Stimulated activated CD4-positive, alpha-beta T cell treated with anti-CD3 and anti-CD28 coated beads, Interleukin-1b, Interleukin-23, amount 100 ng/mL, for 24 hours (primary cell): ENCODE measurements around the gene CTF1.
"Not testable (repeated sequence)": the region's sequence is repeated elsewhere in the genome, so short reads cannot be mapped to it uniquely, and the experiment has no call there.

Experiments used
- DNase-seq, 4 experiments: peaks; one replicate each; pipeline ENCODE4 v3.0.0-alpha.2; 2020; ENCODE audit warnings: low read depth in 4 of 4, low spot score in 1 of 4

CTF1 gene

DNA sequence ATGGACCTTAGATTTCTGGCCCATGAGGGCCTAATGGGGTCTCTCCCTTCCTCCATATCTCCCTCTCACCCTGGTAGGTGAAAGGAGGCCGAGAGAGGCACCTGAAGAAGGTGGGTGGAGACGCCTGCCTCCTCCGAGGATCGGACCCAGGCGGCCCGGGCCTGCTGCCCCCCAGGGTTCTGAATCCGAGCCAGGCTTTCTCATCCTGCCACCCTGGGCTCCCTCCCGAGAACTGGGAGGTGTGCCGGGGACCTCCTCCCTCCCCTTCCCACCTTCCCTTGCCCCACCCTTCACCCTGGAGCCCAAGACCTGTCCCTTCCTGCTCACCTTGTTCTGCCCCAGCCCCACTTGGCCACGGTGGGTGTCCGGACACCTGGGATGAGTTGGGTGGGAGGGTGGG lies 32.0 kb downstream of the CTF1 start:
- DNase-seq: no peak

DNA sequence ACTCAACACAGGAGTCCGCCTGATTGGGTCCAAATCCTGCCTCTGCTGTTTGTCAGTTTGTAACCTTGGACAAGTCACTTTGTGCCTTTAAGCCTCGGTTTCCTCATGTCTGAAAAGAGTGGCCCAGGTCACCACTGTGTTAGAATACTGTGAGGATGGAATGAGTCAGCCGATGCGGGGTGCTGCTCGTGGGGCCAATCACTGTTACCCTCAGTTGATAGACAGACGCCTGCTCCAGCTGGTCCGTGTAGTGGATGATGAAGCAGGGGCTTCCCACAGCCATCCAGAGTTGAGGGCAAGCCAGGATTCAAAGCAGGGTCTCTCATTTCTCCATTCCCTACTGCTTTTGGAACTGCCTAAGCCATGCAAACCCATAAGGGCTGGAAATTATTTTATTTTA lies 32.8 kb downstream of the CTF1 start:
- DNase-seq: no peak

DNA sequence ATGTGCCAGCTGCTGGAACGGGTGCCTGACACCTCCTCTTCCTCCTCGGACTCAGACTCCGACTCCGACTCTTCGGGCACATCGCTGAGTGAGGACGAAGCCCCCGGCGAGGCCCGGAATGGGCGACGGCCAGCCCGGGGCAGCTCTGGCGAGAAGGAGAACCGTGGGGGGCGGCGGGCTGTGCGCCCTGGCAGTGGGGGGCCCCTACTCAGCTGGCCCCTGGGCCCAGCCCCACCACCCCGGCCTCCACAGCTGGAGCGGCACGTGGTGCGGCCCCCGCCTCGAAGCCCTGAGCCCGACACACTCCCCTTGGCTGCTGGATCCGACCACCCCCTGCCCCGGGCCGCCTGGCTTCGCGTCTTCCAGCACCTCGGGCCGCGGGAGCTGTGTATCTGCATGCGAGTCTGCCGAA lies 33.8 kb downstream of the CTF1 start:
- no peak for DNase-seq

DNA sequence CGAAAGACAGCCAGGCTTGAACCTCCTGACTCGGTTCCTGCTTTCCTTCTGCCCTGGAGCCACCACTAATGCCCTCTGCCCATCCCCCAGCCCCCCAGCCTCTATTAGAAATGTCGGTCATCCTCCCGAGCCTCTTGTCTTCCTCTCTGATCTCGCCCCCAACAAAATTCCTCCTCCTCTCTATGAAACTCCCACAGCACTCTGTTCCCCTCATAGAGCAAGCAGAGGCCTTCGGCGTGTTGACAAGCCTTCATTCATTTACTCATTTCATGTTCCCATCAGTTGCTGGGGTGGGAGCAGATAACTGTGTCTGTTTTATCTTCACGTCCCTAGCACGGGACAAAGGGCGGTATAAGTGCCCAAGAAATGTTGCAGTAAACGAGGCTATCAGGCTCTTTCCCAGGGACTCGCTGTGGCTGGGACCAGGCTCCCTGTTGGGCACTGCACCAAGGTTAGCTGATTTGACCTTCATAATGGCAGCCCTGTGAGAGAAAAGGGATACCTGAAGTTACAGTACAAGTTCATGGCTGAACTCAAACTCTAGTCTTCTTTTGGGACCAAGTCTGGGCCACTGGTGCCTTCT lies 34.7 kb downstream of the CTF1 start:
- DNase-seq: no peak

DNA sequence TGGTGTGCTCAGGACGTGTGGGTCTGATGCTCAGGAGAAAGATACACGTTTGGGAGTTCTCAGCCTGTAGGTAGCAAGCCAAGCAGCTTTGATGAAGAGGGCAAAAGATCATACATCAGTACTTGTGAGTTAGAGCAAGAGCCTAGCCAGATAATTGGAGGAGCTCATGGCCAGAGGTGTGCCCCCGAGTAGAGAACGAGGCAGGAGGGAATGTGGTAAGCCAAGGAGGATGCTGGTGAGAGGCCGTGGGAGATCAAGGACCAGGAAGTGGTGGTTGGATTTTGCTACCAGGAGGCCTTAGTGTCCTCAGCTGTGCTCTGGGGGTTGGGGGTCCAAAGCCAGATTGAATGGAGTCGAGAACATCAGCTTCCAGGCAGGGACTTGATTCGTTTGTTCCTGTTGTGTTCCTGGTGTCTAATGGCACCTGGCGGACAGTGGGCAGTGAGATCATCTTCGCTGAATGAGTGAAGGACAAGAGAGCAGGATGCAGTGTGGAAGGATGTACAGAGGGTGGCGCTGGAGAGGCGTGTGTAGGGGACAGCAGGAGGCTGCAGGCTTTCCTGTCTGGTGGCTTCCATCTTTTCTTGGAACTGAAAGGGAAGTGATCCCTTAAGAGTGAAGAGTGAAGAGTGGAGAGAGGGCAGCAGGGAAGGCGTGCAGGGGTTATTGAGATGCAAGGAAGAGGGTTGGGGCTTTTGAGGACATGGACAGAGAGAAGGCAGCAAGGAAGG lies 38.6 kb downstream of the CTF1 start:
- no peak for DNase-seq

DNA sequence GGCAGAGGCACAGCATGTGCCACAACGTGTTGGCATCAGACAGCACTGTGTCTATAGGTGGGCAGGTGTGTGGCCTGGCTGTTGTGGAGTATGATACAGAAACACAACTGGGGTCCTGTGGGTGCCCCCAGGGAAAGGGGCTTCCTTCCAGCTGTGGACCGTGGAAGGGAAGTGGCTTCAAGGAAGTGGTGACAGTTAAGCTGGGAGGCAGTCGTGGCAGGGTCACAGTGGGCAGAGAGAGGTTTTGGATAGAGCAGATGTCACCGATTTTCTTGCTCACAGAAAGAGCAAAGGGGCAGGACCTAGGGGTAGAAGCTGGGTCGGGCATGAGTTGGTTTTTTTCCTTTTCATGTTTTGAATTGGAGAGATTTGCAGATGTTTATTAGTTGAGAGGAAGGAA lies 41.3 kb downstream of the CTF1 start:
- DNase-seq: no peak

DNA sequence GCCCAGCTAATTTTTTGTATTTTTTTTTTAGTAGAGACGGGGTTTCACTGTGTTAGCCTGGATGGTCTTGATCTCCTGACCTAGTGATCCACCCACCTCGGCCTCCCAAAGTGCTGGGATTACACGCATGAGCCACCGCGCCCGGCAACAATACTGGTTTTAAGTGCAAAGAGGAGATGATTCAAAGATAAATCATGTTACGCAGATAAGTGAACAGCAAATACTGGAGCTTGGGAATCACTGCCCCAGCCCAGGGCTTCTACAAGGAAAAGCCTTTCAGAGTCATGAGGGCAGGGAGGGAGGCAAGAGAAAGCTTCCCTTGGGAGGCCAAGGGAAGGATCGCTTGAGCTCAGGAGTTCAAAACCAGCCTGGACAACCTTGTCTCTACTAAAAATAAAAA lies 43.2 kb downstream of the CTF1 start:
- DNase-seq: not testable (repeated sequence)

DNA sequence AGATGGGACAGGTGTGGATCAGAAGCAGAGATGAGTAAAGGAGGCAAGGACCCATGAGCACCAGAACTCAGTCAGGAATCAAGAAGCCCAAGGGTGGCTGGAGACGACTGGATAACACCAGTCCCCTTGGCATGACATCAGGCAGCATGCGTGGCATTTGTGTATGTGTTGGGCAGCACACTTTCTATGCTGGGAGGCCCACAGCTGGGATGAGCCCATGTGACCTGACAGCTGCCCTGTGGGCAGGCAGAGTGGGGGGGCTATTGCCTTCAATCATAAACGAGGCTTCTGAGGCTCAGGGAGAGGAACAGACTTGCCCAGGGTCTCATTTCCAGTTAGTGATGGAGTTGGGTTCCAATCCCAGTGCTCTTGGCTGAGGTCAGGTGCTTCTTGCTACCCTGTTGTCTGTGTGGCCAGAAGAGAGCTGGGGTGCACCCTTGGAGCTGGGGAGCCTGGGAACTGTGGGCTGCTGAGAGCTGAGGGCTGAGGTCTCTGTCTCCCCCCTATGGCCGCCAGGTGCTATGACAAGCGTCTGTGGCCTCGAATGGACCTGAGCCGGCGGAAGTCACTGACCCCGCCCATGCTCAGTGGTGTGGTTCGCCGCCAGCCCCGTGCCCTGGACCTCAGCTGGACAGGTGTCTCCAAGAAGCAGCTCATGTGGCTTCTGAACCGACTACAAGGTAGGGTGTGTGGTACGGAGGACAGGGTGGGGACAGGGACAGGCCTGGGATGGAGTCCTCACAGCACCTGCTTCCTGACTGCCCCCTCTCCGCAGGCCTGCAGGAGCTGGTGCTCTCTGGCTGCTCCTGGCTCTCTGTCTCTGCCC lies 45.4 kb downstream of the CTF1 start:
- peak in 2 of 4 experiments; percentile 39 to 46 for DNase-seq

DNA sequence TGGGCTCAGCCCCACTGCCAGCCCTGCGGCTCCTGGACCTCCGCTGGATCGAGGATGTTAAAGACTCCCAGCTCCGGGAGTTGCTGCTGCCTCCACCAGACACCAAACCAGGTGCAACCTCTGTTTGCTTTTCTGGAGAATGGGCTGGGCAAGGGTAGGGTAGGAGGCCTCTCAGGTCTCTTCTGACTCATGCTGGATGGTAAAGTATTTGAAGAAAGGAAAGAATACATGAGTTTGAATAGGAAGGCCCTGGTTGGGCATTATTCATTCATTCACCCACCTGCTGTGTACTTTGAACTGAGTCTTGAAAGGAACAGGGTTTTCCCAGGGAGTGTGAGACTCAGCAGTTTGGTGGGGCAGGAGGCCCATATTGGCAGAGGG lies 46.0 kb downstream of the CTF1 start:
- DNase-seq: no peak

DNA sequence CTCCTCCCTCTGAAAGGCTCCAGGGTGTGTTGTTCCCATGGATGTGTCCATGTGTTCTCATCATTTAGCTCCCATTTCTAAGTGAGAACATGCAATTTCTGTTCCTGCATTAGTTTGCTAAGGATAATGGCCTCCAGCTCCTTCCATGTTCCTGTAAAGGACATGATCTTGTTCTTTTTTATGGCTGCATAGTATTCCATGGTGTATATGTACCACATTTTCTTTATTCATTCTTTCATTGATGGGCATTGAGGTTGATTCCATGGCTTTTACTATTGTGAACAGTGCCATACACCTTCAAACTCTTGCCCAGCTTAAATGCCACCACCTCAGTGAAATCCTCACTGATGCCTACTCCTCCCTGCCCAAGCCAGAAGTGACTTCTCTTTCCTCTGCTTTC lies 47.9 kb downstream of the CTF1 start:
- no peak for DNase-seq

DNA sequence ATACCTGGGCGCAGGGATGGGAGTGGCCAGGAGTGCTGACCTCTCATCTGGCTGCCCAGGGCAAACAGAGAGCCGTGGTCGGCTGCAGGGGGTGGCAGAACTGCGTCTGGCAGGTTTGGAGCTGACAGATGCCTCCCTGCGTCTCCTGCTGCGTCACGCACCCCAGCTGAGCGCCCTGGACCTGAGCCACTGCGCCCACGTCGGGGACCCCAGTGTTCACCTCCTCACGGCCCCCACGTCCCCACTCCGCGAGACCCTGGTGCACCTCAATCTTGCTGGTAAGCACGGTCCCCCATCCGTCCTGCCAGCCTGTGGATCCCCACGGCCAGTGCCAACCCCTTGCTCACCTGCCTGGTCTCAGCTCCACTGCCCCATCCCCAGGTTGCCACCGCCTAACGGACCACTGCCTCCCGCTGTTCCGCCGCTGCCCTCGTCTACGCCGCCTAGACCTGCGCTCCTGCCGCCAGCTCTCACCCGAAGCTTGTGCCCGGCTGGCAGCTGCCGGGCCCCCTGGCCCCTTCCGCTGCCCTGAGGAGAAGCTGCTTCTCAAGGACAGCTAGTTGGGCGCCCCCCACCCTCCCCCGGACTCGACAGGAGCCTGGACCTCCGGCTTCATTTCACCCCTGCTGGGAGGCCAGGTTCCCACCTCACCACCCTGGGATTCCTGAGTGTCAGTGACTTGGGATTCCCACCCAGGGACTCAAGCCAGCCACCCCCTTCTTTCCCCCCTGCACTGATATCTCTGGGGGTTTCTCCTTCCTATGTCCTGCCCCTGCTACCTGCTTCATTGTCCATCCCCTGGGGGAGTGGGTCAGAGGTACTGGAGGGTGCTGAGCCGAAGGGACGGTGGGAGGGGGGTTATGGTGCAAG lies 50.5 kb downstream of the CTF1 start:
- no peak for DNase-seq

DNA sequence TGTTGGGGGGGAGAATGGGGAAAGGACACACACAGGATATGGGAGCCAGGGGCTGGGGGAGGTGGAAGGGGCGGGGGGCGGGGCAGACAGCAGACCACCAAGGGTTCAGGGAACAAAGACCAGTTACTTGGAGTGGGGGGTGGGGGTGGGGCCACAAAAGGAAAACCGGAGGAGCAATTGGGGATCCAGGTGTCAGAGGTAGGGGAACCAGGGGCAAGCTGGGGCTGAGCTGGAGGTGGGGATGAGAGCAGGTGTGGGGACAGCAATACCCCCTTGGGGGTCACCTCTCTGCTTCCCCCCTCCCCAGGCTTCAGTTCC lies 51.1 kb downstream of the CTF1 start:
- DNase-seq: no peak

DNA sequence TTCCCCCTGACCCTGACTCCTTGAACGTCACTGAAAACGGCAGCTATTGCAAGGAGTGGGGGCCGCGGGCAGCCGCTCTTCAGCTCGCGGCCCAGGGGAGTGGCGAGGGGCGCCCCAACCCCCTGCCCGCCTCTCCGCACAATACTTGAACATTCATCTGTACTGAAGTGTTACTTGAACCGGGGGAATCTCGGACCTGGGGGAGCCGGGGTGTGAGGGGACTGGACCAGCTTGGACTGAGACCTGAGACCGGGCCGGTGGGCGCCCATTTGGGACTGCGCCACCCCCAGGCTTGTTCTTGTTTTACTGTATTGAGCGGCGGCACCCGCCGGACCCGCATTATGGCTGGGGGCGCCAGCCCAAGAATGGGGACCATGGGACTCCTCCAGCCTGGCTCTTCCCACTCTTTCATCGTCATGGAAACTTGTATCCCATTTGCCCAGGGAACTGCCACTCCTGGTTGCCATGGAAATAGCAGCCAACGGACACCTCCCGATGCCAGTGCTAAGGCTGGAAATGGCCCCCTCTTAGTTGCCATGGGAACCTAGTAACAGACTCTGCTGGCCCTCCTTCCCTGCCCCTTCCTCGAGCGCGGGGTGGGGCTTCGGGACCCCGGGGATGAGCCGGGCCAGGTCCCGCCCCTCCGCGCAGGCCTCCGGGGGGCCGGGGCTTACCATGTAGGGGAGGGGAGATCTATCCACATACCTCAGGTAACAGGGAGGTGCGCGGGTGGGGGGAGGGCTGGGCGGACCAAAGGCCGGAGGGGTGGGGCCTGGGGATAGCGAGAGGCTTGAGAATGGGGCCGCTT lies 51.6 kb downstream of the CTF1 start:
- no peak for DNase-seq

DNA sequence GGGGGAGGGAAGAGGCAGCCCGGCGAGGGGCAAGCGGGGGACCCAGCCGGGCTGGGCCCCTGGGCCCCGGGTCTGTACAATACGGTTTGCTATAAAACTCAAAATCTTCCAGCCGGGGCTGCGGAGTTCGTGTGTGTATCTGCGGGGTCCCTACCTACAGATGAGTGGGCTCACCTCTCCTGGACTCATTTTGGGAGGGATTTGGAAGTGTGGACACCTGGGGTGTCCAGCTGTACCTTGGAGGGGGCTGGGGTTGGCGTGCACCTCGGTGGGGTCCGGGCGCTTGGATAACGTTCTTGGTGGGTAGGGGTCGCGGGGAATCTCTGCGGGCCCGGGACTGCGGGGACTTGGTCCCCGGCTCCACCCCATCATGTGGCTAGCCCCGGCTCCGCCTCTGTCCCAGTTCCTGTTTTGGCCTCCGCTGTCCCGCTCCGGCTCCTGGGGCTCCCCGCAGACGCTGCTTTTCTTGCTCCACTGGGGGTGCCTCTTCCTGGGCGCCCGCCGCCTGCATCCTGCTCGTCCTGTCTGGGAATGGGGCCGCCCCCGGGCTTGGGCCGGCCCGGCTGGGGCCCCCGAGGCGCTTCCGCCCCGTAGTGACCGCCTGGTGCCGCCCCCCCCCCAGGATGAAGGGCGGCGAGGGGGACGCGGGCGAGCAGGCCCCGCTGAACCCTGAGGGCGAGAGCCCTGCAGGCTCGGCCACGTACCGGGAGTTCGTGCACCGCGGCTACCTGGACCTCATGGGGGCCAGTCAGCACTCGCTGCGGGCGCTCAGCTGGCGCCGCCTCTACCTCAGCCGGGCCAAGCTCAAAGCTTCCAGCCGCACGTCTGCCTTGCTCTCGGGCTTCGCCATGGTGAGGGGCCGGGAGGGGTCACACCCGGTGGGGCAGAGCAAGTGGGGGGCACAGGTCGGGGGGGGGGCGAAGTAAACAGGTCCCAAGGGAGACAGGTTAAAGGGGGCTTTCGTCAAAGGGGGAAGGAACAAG lies 52.5 kb downstream of the CTF1 start, which contains the start of gene ORAI3:
Gene ORAI3 (plus strand): TSS at position 402 of the 983 bp plus-strand sequence. CDS start 222 bp downstream, at position 624.
- no peak for DNase-seq

DNA sequence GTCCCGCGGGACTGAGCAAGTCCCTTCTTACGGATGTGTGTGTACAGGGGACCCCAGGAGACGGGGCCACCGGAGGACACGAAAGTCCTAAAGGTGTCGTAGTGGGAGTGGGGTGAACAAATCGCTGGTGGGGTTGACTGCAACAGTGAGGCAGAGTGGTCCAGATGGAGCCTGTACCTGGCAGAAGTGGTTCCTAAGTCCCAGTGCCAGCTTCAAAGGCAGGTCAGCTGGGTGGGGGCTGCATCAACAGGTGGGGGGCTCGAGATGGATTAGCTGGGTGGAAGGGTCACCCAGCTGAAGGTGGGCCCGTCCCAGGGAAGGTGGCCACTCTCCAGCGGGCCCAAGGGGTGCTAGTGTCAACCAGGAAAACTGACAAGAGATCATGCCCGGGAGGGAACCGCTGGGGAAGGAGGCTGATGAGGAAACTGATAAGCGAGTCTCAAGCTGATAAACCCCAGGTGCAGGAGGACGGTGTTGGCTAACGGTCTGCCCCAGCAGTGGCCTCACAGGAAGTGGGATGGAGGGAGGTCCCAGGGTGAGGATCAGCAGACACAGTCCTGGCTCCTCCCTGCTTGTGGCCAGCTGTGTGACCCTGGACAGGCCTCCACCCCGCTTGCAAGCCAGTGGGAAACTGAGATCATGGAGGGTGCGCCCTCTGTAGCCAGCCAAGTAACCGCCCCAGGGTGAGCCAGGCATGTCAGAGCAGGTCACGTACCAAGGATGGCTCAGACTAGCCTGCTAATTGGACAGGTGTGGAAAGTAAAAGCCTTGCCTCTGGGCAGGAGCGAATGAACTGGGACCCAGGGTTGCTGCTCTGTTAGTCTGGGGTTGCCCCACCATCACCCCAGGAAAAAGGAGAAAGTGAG lies 53.5 kb downstream of the CTF1 start:
- no peak for DNase-seq

DNA sequence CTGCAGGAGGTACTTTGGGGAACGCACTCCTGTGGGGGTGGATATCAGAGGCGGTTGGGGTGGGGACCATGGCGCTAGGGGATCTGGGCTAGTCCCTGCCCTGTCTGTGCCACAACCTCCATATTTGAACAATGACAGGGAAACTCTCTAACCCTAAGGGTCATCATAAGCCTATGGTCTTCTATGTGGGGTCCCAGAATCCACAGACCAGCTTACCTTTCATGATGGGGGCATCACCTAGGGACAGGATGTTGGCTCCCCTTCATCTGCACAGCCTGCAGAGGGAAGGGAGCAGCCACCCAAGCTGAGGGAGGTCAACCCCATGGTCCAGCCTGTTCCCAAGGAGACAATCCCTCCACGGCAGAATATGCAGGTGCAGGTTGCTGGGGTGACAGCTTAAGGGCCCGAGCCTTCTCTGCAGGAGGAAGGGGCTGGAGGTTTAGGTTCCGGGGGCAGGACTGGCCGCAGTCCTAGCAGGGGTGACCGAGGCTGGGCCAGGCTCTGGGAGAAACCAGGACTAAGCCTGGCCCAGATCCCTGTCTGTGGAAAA lies 54.2 kb downstream of the CTF1 start:
- DNase-seq: no peak

DNA sequence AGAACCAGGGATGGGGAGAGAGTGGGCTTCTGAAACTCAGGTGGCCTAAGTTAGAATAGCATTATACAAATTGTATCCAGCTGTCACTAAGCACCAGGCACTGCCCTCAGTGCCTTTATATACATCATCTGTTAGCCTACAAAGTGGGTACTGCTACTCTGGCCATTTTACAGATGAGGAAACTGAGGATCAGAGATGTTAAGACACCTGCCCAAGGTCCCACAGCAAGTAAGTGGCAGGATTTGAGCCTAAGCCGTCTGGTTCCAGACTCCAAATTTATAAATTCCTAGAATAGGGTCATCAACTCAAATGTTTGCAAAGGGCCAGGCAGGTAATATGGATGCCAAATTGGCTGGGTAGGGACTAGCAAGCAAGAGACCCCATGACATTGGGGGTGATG lies 54.8 kb downstream of the CTF1 start:
- no peak for DNase-seq

DNA sequence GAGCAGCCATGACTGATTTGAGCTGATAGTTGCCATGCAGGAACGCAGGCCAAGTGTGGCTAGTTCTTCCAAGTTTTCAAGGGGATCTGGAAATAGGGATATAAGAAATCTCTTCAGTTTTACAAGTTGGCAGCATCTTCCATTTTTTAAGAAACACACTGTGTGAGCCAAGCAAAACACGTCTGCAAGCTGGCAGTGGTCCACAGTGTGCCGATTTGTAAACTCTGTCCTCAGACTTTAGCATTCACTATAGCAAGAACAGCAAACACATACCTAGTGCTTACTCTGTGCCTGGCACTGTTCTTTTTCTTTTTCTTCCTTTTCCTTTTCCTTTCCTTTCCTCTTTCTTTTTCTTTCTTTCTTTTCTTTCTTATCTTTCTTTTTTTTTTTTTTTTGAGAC lies 55.3 kb downstream of the CTF1 start:
- no peak for DNase-seq
